Measurements from ENCODE around the gene CCDC85C.

DNA sequence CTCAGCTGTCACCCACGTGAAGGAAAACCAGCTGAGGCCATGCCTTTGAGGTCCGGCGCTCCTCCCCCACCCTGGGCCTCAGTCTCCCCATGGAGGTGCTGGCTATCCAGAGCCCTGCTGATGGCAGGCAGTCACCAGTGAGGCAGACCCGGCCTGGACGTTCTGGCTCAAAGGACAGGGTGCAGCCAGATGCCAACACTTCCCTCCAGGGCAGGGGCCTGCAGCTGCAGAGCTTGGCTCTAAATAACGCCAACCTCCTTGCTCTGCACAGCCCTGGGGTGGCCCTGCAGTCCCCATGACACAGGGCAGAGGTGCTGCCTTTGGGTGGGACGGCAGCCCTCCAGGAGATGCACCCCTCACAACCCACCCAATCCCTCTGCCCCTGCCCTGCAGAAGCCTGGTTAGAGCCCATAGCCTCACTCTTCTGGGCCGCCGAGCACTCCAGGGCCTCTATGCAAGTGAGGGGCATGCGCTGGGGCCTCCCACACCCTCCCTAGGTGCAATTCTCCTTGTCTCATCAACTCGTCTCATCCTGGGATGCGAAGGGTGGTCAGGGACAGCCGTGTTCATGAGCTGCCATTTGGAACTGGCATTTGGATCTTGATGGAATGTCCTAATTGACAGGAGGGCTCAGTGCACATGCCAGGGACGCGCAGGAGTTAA, 30.4 kb downstream of the CCDC85C start:
- TF ChIP-seq EZH2 (IDR thresholded peaks at IDR 0.05) (no peak), POLR2AphosphoS5 (IDR thresholded peaks at IDR 0.05; ENCODE audit: borderline replicate concordance, low read depth, low read length) (no peak)

Data from SK-N-MC (cell line).